AG04449 (cell line): Measurements from ENCODE around the gene BLTP3A.
"Not testable (repeated sequence)": the region's sequence is repeated elsewhere in the genome, so short reads cannot be mapped to it uniquely, and the experiment has no call there.

Source experiments
- CTCF ChIA-PET: fragments of 350-600 bp; formaldehyde crosslinking; extraction: SDS; loops from one replicate; lab custom pipeline; 2021; ENCODE audit warnings: antibody characterized with exemption; lab: Yijun Ruan, JAX
- POLR2A ChIA-PET: fragments of 400-600, 350-600 bp; formaldehyde crosslinking; extraction: SDS; loops from one replicate; lab custom pipeline; 2020; ENCODE audit warnings: antibody characterized with exemption, inconsistent platforms; lab: Yijun Ruan, JAX
- DNase-seq: peaks from one replicate; pipeline ENCODE4 v3.0.0-alpha.2; 2010; ENCODE audit warnings: low read depth, low spot score
- H3K4me3 ChIP-seq: 2 replicates; pipeline ENCODE4 v1.5.1; 2011; ENCODE audit warnings: low read depth, mild to moderate bottlenecking, control low read depth, low read length
- CTCF ChIP-seq: IDR thresholded peaks from one replicate; pipeline ENCODE4 v1.5.1; 2011; ENCODE audit warnings: mild to moderate bottlenecking, moderate library complexity, low read length, control low read depth, inconsistent platforms; ENCODE audit not compliant: insufficient read depth; ENCODE audit errors: missing control alignments

The BLTP3A gene

GRCh38 chr6:34810936-34811632 lies 19.2 kb downstream of the BLTP3A start:
- CTCF ChIA-PET, result interaction anchor here (1.5 kb wide), 1 partner anchor 14 kb away, joined by 3 read pairs; no protein-coding TSS in a partner anchor
- TF ChIP-seq CTCF, result no peak
- POLR2A ChIA-PET, result no interaction called here
- no peak for DNase-seq
- H3K4me3 ChIP-seq, result no peak overlapping the region

- no peak for DNase-seq
- CTCF ChIA-PET, result interaction anchor here (0.9 to 1.4 kb wide), 2 partner anchors 18 to 428 kb away, joined by 3 read pairs; no protein-coding TSS in a partner anchor
- POLR2A ChIA-PET, result no interaction called here
- no peak for TF ChIP-seq CTCF
- no peak overlapping the region for H3K4me3 ChIP-seq
Measured at GRCh38 chr6:34813028-34813713, 21.3 kb downstream of the BLTP3A start.

GRCh38 chr6:34816635-34817301 lies 24.9 kb downstream of the BLTP3A start:
- DNase-seq, result no peak

GRCh38 chr6:34817446-34817845 lies 25.6 kb downstream of the BLTP3A start:
- no peak for DNase-seq
- H3K4me3 ChIP-seq, result no peak overlapping the region
- ChIA-PET POLR2A (no interaction called here), CTCF (no interaction called here)
- TF ChIP-seq CTCF, result no peak

More at GRCh38 chr6:34816635-34817301, 24.9 kb downstream of the BLTP3A start:
- no peak overlapping the region for H3K4me3 ChIP-seq
- ChIA-PET POLR2A (no interaction called here), CTCF (no interaction called here)
- no peak for TF ChIP-seq CTCF

GRCh38 chr6:34818872-34819570 lies 27.1 kb downstream of the BLTP3A start:
- H3K4me3 ChIP-seq, CTCF ChIA-PET, DNase-seq, POLR2A ChIA-PET: not testable (repeated sequence)

- TF ChIP-seq CTCF, result no peak
- POLR2A ChIA-PET, result no interaction called here
- no peak overlapping the region for H3K4me3 ChIP-seq
- CTCF ChIA-PET, result no interaction called here
- no peak for DNase-seq
Measured at GRCh38 chr6:34819571-34820480, 27.9 kb downstream of the BLTP3A start.
